D341Med (cell line): Measurements from ENCODE around the gene HS3ST2.

ENCODE experiments used
- DNase-seq: peaks from one replicate; pipeline ENCODE4 v3.0.0; 2012; ENCODE audit warnings: low spot score

The HS3ST2 gene

GRCh38 chr16:22813948-22814710 lies at the start of gene HS3ST2:
TSS of gene HS3ST2 (plus strand) at chr16:22814162. CDS start at chr16:22814611, 449 bp downstream.
- DNase-seq, result peak; percentile 83

GRCh38 chr16:22764662-22765327 lies 49.2 kb upstream of the HS3ST2 start:
- DNase-seq, result peak; percentile 41

- no peak for DNase-seq
Observed at GRCh38 chr16:22765479-22765878, 48.5 kb upstream of the HS3ST2 start.

- DNase-seq, result no peak
Observed at GRCh38 chr16:22770866-22771265, 43.1 kb upstream of the HS3ST2 start.

GRCh38 chr16:22771551-22771950 lies 42.4 kb upstream of the HS3ST2 start:
- DNase-seq, result no peak

DNA sequence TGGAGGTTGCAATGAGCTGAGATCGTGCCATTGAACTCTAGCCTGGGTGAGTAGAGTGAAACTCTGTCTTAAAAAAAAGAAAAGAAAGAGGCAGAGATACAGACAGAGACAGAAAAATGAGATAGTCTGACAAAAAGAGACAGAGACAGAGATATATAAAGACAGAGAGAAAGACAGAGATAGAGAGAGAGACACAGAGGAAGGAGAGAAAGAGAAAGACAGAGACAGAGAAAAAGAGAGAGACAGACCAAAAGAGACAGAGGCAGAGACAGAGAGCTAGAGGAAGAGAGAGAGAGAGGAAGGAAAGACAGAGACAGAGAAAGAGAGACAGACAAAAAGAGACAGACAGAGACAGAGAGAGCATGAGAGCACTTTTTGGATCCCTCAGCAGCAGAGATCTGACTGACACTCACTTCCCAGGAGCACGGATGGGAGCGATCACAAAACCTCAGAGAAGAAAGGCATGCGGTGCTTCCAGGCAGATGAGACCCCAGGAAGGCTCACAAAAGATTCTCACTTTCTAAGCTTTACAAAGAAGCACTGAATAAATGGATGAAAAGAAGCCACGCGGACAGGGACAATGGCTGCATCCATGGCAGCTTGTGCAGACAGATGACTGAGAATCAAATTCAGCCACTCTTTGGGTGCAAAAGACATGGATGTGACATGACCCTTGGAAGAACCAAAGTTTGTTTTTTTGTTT lies 38.6 kb upstream of the HS3ST2 start:
- DNase-seq, result no peak

- DNase-seq, result no peak
Observed at GRCh38 chr16:22781480-22781879, 32.5 kb upstream of the HS3ST2 start.

DNA sequence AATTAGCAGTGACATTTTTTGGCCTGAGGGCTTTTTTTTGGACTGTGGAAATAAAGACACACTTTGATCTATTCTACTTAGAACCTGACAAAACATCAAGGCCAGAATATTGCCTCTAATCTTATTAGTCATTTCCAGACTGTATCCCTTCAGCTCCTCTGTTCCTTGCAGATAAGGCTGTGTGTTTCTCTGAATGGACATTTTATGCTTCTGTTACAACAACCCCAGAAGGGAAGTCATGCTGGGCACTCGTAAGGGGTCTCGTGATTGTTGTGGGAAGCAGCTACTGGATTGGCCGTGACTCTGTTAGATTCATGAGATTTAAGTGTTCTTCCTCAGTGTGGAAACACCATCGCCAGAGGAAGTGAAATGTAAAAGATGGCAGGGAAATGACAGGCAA lies 31.6 kb upstream of the HS3ST2 start:
- no peak for DNase-seq

GRCh38 chr16:22784690-22785214 lies 29.2 kb upstream of the HS3ST2 start:
- no peak for DNase-seq

GRCh38 chr16:22785552-22785951 lies 28.4 kb upstream of the HS3ST2 start:
- DNase-seq, result no peak

DNA sequence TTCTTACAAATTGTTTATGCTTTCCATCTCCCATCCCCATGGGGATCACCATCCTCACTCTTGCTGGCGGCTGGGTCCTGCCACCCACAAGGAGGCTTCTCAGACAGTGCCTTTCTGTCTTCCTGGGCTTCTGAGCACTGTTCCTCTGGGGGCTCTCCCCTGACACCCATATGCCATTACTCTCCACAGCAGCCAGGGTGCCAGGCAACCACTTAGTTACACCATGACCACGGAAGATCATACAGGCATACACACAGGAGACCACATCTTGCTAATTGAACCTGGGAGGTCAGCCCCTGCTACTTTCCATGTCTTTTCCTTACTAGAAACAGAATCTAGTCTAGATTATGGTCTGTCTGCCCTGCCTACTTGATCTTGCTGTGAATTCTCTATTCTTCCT lies 27.7 kb upstream of the HS3ST2 start:
- DNase-seq, result no peak

DNA sequence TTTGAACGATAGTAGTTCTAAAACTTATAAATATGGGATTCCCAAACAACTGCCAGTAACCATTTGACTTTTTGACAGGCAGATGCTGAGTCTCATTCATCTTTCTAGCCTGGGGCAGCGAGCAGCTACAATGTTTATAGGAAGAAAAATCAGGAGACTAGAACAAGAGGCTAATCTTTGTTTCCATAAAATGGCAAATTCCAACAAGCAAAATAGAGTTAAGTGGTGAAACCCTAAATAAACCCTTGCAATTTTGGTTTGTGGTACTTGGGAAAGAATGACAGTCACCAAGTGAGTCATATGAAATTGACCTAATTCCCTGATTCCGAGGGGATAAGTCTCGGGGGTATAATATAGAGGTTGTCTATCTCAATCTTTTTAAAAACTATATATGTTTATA lies 27.3 kb upstream of the HS3ST2 start:
- no peak for DNase-seq

GRCh38 chr16:22787466-22788192 lies 26.3 kb upstream of the HS3ST2 start:
- no peak for DNase-seq

DNA sequence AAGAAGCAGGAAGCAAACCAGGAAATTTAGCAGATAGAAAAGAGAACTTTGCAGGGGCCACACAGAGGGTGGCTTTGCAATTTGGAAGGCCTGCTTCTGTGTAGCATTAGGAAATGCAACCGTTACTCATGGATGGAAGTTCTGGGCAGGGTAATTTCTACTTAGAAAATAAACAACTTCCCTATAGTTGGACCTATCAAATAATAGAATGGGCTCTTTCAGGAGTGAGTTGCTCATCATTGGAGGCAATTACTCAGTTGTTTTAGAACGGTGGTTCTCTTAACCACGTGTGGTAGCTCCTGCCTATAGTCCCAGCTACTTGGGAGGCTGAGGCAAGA lies 25.8 kb upstream of the HS3ST2 start:
- no peak for DNase-seq

DNA sequence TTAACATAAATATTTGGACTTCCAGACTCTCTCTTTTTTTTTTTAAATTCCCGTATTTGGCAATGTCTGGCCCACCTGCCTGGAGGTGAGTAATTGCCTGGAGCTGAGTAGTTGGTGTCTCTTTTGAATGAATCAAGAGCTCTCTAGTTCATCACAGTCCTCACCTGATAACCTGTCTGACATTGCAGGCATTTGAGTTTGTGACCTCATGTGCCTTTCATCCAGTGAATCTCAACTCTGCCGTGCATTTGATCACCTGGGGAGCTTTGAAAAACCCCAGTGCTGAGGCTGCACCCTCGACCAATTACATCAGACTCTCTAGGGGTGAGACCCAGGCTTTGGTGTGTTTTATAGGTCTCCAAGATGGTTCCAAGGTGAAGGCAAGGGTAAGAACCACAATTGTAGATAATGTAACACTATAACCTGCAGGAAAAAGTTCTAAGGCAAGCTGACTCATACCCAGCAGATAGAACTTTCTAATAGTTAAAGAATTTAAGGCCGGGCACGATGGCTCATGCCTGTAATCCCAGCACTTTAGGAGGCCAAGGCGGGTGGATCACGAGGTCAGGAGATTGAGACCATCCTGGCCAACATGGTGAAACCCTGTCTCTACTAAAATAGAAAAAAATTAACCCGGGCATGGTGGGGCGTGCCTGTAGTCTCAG lies 24.5 kb upstream of the HS3ST2 start:
- DNase-seq, result no peak

DNA sequence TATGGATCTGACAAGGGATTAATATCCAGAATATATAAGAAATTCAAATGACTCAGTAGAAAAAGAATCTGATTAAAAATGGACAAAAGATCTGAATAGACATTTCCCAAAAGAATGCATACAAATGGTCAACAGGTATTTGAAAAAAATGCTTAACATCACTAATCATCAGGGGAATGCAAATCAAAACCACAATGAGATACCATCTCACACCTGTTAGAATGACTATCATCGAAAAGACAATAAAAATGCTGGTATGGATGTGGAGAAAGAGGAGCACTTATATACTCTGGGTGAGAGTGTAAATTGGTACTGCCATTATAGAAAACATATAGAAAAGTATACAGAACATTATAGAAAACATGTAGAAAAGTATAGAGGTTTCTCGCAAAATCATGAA lies 16.4 kb upstream of the HS3ST2 start:
- DNase-seq, result no peak

GRCh38 chr16:22799113-22799512 lies 14.8 kb upstream of the HS3ST2 start:
- DNase-seq, result no peak

DNA sequence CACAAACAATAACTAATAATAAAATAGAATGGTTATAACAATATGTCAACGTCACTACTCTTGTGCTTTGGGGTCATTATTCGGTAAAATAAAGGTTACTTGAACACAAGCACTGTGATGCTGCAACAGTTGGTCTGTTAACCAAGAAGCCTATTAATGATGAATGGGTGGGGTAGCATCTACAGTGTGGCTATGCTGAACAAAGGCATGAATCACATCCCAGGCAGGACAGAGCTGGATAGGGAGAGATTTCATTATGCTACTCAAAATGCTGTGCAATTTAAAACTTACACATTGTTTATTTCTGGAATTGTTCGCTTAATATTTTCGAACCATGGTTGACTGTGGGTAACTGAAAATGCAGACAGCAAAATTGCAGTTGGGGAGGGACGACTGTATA lies 9.1 kb upstream of the HS3ST2 start:
- DNase-seq, result no peak

DNA sequence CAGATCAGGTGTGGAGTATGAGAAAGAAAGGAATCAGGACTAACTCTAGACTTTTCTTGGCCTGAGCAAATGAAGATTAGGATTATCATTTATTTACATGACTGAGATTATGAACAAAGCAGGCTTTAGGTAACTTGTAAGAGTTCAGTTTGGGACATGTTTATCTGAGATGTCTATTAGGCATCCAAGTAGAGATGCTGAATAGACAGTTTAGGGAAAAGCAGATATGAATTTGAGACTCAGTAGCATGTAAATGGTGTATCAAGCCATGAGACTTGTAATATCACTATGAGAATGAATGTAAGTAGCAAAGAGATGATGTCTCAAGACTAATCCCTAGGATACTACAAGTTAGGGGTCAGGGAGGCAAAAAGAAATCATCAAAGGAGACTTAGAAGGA lies 8.6 kb upstream of the HS3ST2 start:
- no peak for DNase-seq

DNA sequence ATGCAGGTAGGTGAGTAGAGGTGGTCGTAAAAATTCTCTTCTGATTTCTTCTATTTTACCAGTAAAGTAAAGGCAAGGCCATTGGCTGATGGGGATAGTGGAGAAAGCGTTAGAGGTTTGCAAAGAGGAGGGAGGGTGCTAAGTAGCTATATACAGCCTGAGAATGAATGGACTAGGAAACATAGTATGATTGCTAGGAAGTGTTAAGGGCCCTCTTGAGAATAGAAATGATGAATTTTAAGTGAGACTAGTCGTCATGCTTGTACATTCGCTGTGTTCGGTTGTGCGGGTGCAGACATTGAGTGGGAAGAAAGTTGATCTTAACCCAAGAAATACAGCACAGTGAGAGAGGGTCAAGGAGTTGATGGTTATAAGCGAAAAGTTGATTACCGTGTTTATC lies 7.2 kb upstream of the HS3ST2 start:
- DNase-seq, result no peak

DNA sequence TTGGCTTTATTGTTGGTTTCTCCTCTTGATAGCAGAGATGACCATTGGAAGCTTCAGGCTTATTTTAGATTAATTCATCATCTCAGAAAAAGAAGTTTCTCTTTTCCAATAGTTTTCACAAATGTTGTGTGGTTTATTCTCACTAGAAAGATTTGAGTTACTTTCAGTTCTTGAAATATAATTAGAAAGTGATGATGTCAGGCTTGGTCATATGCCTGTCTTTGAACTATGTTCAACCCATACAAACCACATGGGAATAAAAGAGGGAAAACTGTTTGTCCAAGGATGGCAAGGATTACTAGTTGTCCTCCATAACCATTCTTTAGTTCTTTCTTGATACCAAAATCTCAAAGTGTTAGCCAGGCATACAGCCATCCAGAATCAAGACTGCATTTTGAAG lies 3.7 kb upstream of the HS3ST2 start:
- no peak for DNase-seq
